OCI-LY1 (cell line): ENCODE data around the gene LRP2.

Experiments
- H2AFZ ChIP-seq: fragments of 200-600 bp; sonication (generic), shearing (Covaris generic); 2 replicates; pipeline ENCODE4 v1.6.0; 2014; ENCODE audit warnings: antibody characterized with exemption, mild to moderate bottlenecking, low read length
- H3F3A ChIP-seq: fragments of 200-600 bp; sonication (generic), shearing (Covaris generic); 2 replicates; pipeline ENCODE4 v1.6.0; 2014; ENCODE audit warnings: mild to moderate bottlenecking, antibody characterized with exemption, low read length, moderate library complexity; ENCODE audit not compliant: insufficient read depth
- H3K27ac ChIP-seq: fragments of 200-600 bp; sonication (generic); 2 replicates; pipeline ENCODE4 v1.5.1; 2014; ENCODE audit warnings: low read length, mixed run types, mild to moderate bottlenecking, low read depth; ENCODE audit not compliant: poor library complexity, severe bottlenecking
- H3K27me3 ChIP-seq: fragments of 200-600 bp; sonication (generic); 2 replicates; pipeline ENCODE4 v1.6.0; 2014; ENCODE audit warnings: antibody characterized with exemption, mild to moderate bottlenecking, low read length, moderate library complexity; ENCODE audit not compliant: insufficient read depth
- H3K36me3 ChIP-seq: fragments of 200-600 bp; sonication (generic); 2 replicates; pipeline ENCODE4 v1.6.1; 2014; ENCODE audit warnings: mild to moderate bottlenecking, antibody characterized with exemption, low read length, moderate library complexity, mixed read lengths; ENCODE audit not compliant: insufficient read depth
- H3K4me1 ChIP-seq: fragments of 200-600 bp; sonication (generic); 2 replicates; pipeline ENCODE4 v1.5.1; 2014; ENCODE audit warnings: mild to moderate bottlenecking, low read length, moderate library complexity; ENCODE audit not compliant: insufficient read depth, severe bottlenecking
- H3K4me2 ChIP-seq: fragments of 200-600 bp; sonication (generic), shearing (Covaris generic); 2 replicates; pipeline ENCODE4 v1.6.1; 2014; ENCODE audit warnings: low read length
- H3K4me3 ChIP-seq: fragments of 200-600 bp; sonication (generic); 2 replicates; pipeline ENCODE4 v1.5.1; 2014; ENCODE audit warnings: low read length, low read depth, mild to moderate bottlenecking, mixed read lengths; ENCODE audit not compliant: poor library complexity, severe bottlenecking
- H3K79me2 ChIP-seq: fragments of 200-600 bp; shearing (Covaris generic); 2 replicates; pipeline ENCODE4 v1.6.1; 2016; ENCODE audit warnings: mixed run types, low read length, mixed read lengths; ENCODE audit not compliant: insufficient read depth
- H3K9ac ChIP-seq: fragments of 200-600 bp; sonication (generic), shearing (Covaris generic); 2 replicates; pipeline ENCODE4 v1.6.1; 2014; ENCODE audit warnings: mild to moderate bottlenecking, low read length, mixed read lengths
- H3K9me2 ChIP-seq: fragments of 200-600 bp; sonication (generic), shearing (Covaris generic); 2 replicates; pipeline ENCODE4 v1.6.1; 2014; ENCODE audit warnings: low read depth, mild to moderate bottlenecking, low read length, mixed read lengths
- H3K9me3 ChIP-seq: fragments of 200-600 bp; shearing (Covaris generic); 2 replicates; pipeline ENCODE4 v1.6.1; 2014; ENCODE audit warnings: low read length, mixed read lengths
- H4K20me1 ChIP-seq: fragments of 200-600 bp; sonication (generic), shearing (Covaris generic); 2 replicates; pipeline ENCODE4 v1.6.0; 2016; ENCODE audit warnings: mild to moderate bottlenecking, low read length; ENCODE audit not compliant: insufficient read depth
- EZH2 ChIP-seq: fragments of 200-600 bp; sonication (generic), shearing (Covaris generic); IDR thresholded peaks from 2 replicates; pipeline ENCODE4 v1.8.0; 2017; ENCODE audit warnings: borderline replicate concordance, mixed run types, mild to moderate bottlenecking, antibody characterized with exemption, low read length, moderate library complexity, mixed read lengths
- TF ChIP-seq, protein P1 (sequence below): fragments of 200-600 bp; sonication (generic), shearing (Covaris generic); IDR thresholded peaks from 2 replicates; pipeline ENCODE4 v1.5.1; 2017; ENCODE audit warnings: mild to moderate bottlenecking, antibody characterized with exemption, low read length, moderate library complexity, mixed read lengths

LRP2 gene

DNA sequence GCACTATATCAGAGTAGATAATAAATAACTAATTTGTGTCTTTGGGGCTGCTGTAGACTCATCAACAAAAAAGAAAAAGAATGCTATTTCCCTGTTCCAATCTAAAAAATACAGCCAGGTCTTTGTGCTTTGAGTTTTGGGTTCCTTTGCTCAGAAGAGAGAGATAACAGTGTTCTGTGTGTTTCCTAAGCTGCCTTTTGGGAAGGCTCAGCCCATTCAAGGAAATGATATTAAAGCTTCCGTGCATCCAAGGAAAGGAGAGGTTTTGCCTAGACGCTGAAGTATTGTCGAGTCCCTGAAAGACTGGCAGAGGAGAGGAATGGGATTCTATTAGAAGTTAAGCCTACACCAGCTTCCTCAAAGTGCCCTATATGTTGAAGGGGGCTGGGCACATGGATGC, 25.8 kb upstream of the LRP2 start:
- Histone ChIP-seq H3K9me3 (no peaks in the 10 kb centered on the region), H3K27ac (no peak overlapping the region), H3K4me1 (no peaks in the 10 kb centered on the region), H3K9ac (no peak overlapping the region), H3K4me3 (no peak overlapping the region), H3K79me2 (no peaks in the 10 kb centered on the region), H2AFZ (no peak overlapping the region), H3K36me3 (no peaks in the 10 kb centered on the region), H3K9me2 (no peaks in the 10 kb centered on the region), H3K27me3 (no peaks in the 10 kb centered on the region), H4K20me1 (no peaks in the 10 kb centered on the region), H3K4me2 (no peak overlapping the region), H3F3A (no peaks in the 10 kb centered on the region)
- TF ChIP-seq, protein P1, sequence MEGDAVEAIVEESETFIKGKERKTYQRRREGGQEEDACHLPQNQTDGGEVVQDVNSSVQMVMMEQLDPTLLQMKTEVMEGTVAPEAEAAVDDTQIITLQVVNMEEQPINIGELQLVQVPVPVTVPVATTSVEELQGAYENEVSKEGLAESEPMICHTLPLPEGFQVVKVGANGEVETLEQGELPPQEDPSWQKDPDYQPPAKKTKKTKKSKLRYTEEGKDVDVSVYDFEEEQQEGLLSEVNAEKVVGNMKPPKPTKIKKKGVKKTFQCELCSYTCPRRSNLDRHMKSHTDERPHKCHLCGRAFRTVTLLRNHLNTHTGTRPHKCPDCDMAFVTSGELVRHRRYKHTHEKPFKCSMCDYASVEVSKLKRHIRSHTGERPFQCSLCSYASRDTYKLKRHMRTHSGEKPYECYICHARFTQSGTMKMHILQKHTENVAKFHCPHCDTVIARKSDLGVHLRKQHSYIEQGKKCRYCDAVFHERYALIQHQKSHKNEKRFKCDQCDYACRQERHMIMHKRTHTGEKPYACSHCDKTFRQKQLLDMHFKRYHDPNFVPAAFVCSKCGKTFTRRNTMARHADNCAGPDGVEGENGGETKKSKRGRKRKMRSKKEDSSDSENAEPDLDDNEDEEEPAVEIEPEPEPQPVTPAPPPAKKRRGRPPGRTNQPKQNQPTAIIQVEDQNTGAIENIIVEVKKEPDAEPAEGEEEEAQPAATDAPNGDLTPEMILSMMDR, result no peak
- TF ChIP-seq EZH2, result no peak

- Histone ChIP-seq H3K4me1 (no peaks in the 10 kb centered on the region), H3K27me3 (no peaks in the 10 kb centered on the region), H3F3A (no peaks in the 10 kb centered on the region), H3K9ac (no peak overlapping the region), H3K4me3 (no peak overlapping the region), H3K79me2 (no peaks in the 10 kb centered on the region), H3K9me3 (no peaks in the 10 kb centered on the region), H2AFZ (no peak overlapping the region), H3K36me3 (no peaks in the 10 kb centered on the region), H3K4me2 (no peak overlapping the region), H3K9me2 (no peaks in the 10 kb centered on the region), H4K20me1 (no peaks in the 10 kb centered on the region), H3K27ac (no peak overlapping the region)
- TF ChIP-seq, protein P1, result no peak
- TF ChIP-seq EZH2, result no peak
These were observed 24.4 kb upstream of the LRP2 start for GRCh38 chr2:169386722-169387121.

GRCh38 chr2:169384816-169385215, 22.5 kb upstream of the LRP2 start:
- Histone ChIP-seq H3K9me3 (no peaks in the 10 kb centered on the region), H3K4me2 (no peak overlapping the region), H4K20me1 (no peaks in the 10 kb centered on the region), H3K9ac (no peak overlapping the region), H3K27ac (no peak overlapping the region), H3K79me2 (no peaks in the 10 kb centered on the region), H3F3A (no peaks in the 10 kb centered on the region), H3K27me3 (no peaks in the 10 kb centered on the region; the same call in 1 of the 2 replicates), H3K36me3 (no peaks in the 10 kb centered on the region), H3K9me2 (no peaks in the 10 kb centered on the region), H3K4me3 (no peak overlapping the region), H2AFZ (no peak overlapping the region), H3K4me1 (no peaks in the 10 kb centered on the region)
- TF ChIP-seq EZH2, result no peak
- TF ChIP-seq, protein P1, result no peak
